Stimulated activated CD4-positive, alpha-beta T cell treated with anti-CD3 and anti-CD28 coated beads, TNF-alpha, amount 100 ng/mL, for 24 hours (primary cell): ENCODE results near the gene NCK1.
A peak's percentile ranks its signal among the peaks of the same experiment; 100 is the strongest.
"Not testable (repeated sequence)": the region's sequence is repeated elsewhere in the genome, so short reads cannot be mapped to it uniquely, and the experiment has no call there.

Source experiments
- DNase-seq, 3 experiments: peaks; one replicate each; pipeline ENCODE4 v3.0.0-alpha.2; 2020; ENCODE audit warnings: low read depth in 3 of 3

NCK1 gene

GRCh38 chr3:136862617-136863322 is 762 bp downstream of the NCK1 start:
- peak; percentile 13 to 46 (median 16) for DNase-seq

- DNase-seq: no peak
Observed at GRCh38 chr3:136869282-136869681, 7.3 kb downstream of the NCK1 start.

- not testable (repeated sequence) for DNase-seq
Observed at GRCh38 chr3:136872258-136872657, 10.2 kb downstream of the NCK1 start.

GRCh38 chr3:136879510-136879909 is 17.5 kb downstream of the NCK1 start:
- not testable (repeated sequence) for DNase-seq

GRCh38 chr3:136882571-136882970 is 20.6 kb downstream of the NCK1 start:
- DNase-seq: no peak

- no peak for DNase-seq
Observed at GRCh38 chr3:136883967-136884720, 22.1 kb downstream of the NCK1 start.

- DNase-seq: no peak
Observed at GRCh38 chr3:136885357-136886213, 23.6 kb downstream of the NCK1 start.

GRCh38 chr3:136889947-136890346 is 27.9 kb downstream of the NCK1 start:
- no peak for DNase-seq

GRCh38 chr3:136891934-136892855 is 30.2 kb downstream of the NCK1 start:
- DNase-seq: no peak

GRCh38 chr3:136893848-136894443 is 31.9 kb downstream of the NCK1 start:
- no peak for DNase-seq

GRCh38 chr3:136897171-136897570 is 35.2 kb downstream of the NCK1 start:
- not testable (repeated sequence) for DNase-seq

GRCh38 chr3:136898549-136898948 is 36.5 kb downstream of the NCK1 start:
- DNase-seq: no peak

GRCh38 chr3:136898954-136899353 is 36.9 kb downstream of the NCK1 start:
- DNase-seq: no peak

- DNase-seq: no peak
Observed at GRCh38 chr3:136899622-136900158, 37.7 kb downstream of the NCK1 start.

GRCh38 chr3:136900694-136901093 is 38.7 kb downstream of the NCK1 start:
- DNase-seq: not testable (repeated sequence)

- no peak for DNase-seq
Observed at GRCh38 chr3:136901391-136901790, 39.4 kb downstream of the NCK1 start.

GRCh38 chr3:136902530-136902929 is 40.5 kb downstream of the NCK1 start:
- not testable (repeated sequence) for DNase-seq

GRCh38 chr3:136903899-136904298 is 41.9 kb downstream of the NCK1 start:
- DNase-seq: no peak

- DNase-seq: no peak
Observed at GRCh38 chr3:136904746-136905145, 42.7 kb downstream of the NCK1 start.

GRCh38 chr3:136905549-136905948 is 43.5 kb downstream of the NCK1 start:
- DNase-seq: no peak
